K562 (cell line): ENCODE data around the gene CEND1. TPM values are rescaled to one million over a fixed set of nuclear protein-coding genes. Genes with fewer than 3 reads are reported as not detected.
A peak's percentile ranks its signal among the peaks of the same experiment; 100 is the strongest.

Experiments used
- ATAC-seq: fragments of 200-7000 bp; cut with Tn5 transposase; 3 replicates; pipeline ENCODE4 v1.9.1; 2020; ENCODE audit warnings: moderate library complexity
- BruUV-seq: library from RNA; stranded (reverse); fragments of 400-500 nt; replicated peaks from 2 replicates; lab custom pipeline; 2021; lab: Mats Ljungman, UMichigan
- CTCF ChIA-PET: fragments of 300-600 bp; formaldehyde crosslinking; extraction: SDS; loops from one replicate; lab custom pipeline; 2021; ENCODE audit warnings: low intra/inter-chr PET ratio; lab: Yijun Ruan, JAX
- POLR2A ChIA-PET: fragments of 300-600, 350-650 bp; sonication (Branson Sonifier 250); formaldehyde crosslinking; extraction: SDS; loops from one replicate; lab custom pipeline; 2021; ENCODE audit warnings: antibody characterized with exemption, inconsistent platforms; lab: Yijun Ruan, JAX
- DNase-seq, 4 experiments: peaks; one replicate each; pipeline versions ENCODE4 v3.0.0 to v3.0.0-alpha.2; 2011 to 2018; ENCODE audit warnings: low spot score in 3 of 4, mixed read lengths in 3 of 4; ENCODE audit errors: extremely low read depth in 1 of 4
- FAIRE-seq: peaks from 2 replicates; lab custom pipeline; 2011; peaks lifted over from hg19 to GRCh38; lab: Jason Lieb, UNC
- H2AFZ ChIP-seq: 2 replicates; pipeline ENCODE4 v1.6.0; 2011; ENCODE audit warnings: low read depth, low read length, control low read depth, inconsistent platforms
- H3K27ac ChIP-seq: fragments of 200-600 bp; 3 replicates; pipeline ENCODE4 v1.8.0; 2011; ENCODE audit warnings: low read depth, mild to moderate bottlenecking, control low read depth, inconsistent platforms, low read length, moderate library complexity, mixed read lengths; ENCODE audit errors: extremely low read depth
- H3K27me3 ChIP-seq, 2 experiments: fragments of 300-600 bp in 1 of 2; 2 replicates in 1 of 2; 3 replicates in 1 of 2; pipeline versions ENCODE4 v1.6.0 to v1.8.0; 2011; ENCODE audit warnings: inconsistent platforms in 2 of 2, low read length in 2 of 2, mild to moderate bottlenecking in 1 of 2, mixed read lengths in 1 of 2, moderate library complexity in 1 of 2; ENCODE audit not compliant: control insufficient read depth in 2 of 2, insufficient read depth in 2 of 2
- H3K36me3 ChIP-seq: fragments of 300-600 bp; 3 replicates; pipeline ENCODE4 v1.8.0; 2011; ENCODE audit warnings: mild to moderate bottlenecking, low read length, inconsistent platforms; ENCODE audit not compliant: control insufficient read depth, insufficient read depth
- H3K4me1 ChIP-seq, 2 experiments: fragments of 200-600 bp in 1 of 2; replicated peaks in 1 of 2; 2 replicates in 1 of 2; 3 replicates in 1 of 2; pipeline versions ENCODE4 v1.5.1 to v1.8.0; 2011; ENCODE audit warnings: inconsistent platforms in 2 of 2, low read length in 2 of 2, mild to moderate bottlenecking in 1 of 2, mixed read lengths in 1 of 2, moderate library complexity in 1 of 2; ENCODE audit not compliant: control insufficient read depth in 2 of 2, insufficient read depth in 2 of 2
- H3K4me2 ChIP-seq: 2 replicates; pipeline ENCODE4 v1.6.1; 2011; ENCODE audit warnings: low read length, control low read depth, inconsistent platforms, mixed read lengths; ENCODE audit not compliant: insufficient read depth
- H3K4me3 ChIP-seq: fragments of 200-600 bp; sonication (generic), shearing (Covaris generic); 2 replicates; pipeline ENCODE4 v1.5.1; 2016; ENCODE audit warnings: control low read depth, inconsistent platforms
- H3K79me2 ChIP-seq: fragments of 200-600 bp; 3 replicates; pipeline ENCODE4 v1.8.0; 2011; ENCODE audit warnings: low read length, inconsistent platforms; ENCODE audit not compliant: control insufficient read depth, insufficient read depth
- H3K9ac ChIP-seq, 2 experiments: 2 replicates each; pipeline versions ENCODE4 v1.6.0 to v1.6.1; 2011; ENCODE audit warnings: low read depth in 2 of 2, low read length in 2 of 2, control low read depth in 1 of 2, inconsistent platforms in 1 of 2, mild to moderate bottlenecking in 1 of 2, mixed read lengths in 1 of 2; ENCODE audit not compliant: insufficient read depth in 1 of 2
- H3K9me1 ChIP-seq: one replicate; pipeline ENCODE4 v1.6.0; 2011; ENCODE audit warnings: inconsistent platforms, mild to moderate bottlenecking, low read length, moderate library complexity; ENCODE audit not compliant: control insufficient read depth, insufficient read depth
- H3K9me3 ChIP-seq: replicated peaks from 2 replicates; pipeline ENCODE4 v1.5.1; 2011; ENCODE audit warnings: low read depth, low read length, inconsistent platforms; ENCODE audit not compliant: control insufficient read depth, insufficient read depth
- H4K20me1 ChIP-seq: replicated peaks from 2 replicates; pipeline ENCODE4 v1.6.1; 2011; ENCODE audit warnings: low read length, inconsistent platforms, mixed read lengths; ENCODE audit not compliant: control insufficient read depth, insufficient read depth
- CBX3 ChIP-seq, 2 experiments: IDR thresholded peaks; 1 replicate in 1 of 2; 2 replicates in 1 of 2; pipeline ENCODE4 v1.6.1; 2012; ENCODE audit warnings: inconsistent platforms in 2 of 2, low read length in 2 of 2, borderline replicate concordance in 1 of 2, control low read depth in 1 of 2
- CCAR2 ChIP-seq: fragments of 200-400 bp; formaldehyde crosslinking; IDR thresholded peaks from 2 replicates; pipeline ENCODE4 v1.6.1; 2017; ENCODE audit warnings: mild to moderate bottlenecking, low read depth, low read length
- FOXJ2 ChIP-seq: fragments of 200-800 bp; sonication (Bioruptor generic); IDR thresholded peaks from 2 replicates; pipeline ENCODE4 v1.6.1; 2016; ENCODE audit warnings: missing genetic modification characterization, missing compliant biosample characterization
- KDM5B ChIP-seq: fragments of 200-600 bp; sonication (generic); IDR thresholded peaks from 2 replicates; pipeline ENCODE4 v1.6.1; 2012; ENCODE audit warnings: low read depth, mild to moderate bottlenecking, moderate library complexity, low read length, control low read depth, inconsistent platforms; ENCODE audit not compliant: insufficient replicate concordance
- KLF13 ChIP-seq: fragments of 450-650 bp; IDR thresholded peaks from 2 replicates; pipeline ENCODE4 v1.6.1; 2016; ENCODE audit warnings: missing genetic modification characterization, low read depth, mild to moderate bottlenecking, missing compliant biosample characterization, moderate library complexity, borderline replicate concordance
- PHB ChIP-seq: fragments of 250-450 bp; sonication (Bioruptor Pico); IDR thresholded peaks from 2 replicates; pipeline ENCODE4 v1.5.0; 2021
- POLR2G ChIP-seq: fragments of 200-400 bp; formaldehyde crosslinking; IDR thresholded peaks from 2 replicates; pipeline ENCODE4 v1.6.1; 2017; ENCODE audit warnings: low read depth, mild to moderate bottlenecking, antibody characterized with exemption, low read length, moderate library complexity
- ZNF140 ChIP-seq: fragments of 250-450 bp; sonication (Bioruptor Pico); IDR thresholded peaks from 2 replicates; pipeline ENCODE4 v1.8.0; 2021; ENCODE audit warnings: moderate library complexity, mild to moderate bottlenecking, inconsistent platforms
- ZNF274 ChIP-seq: IDR thresholded peaks from 2 replicates; pipeline ENCODE4 v1.6.1; 2011; ENCODE audit warnings: low read depth, mild to moderate bottlenecking, low read length, moderate library complexity, borderline replicate concordance
- ZNF76 ChIP-seq: fragments of 250-450 bp; sonication (Bioruptor Pico); IDR thresholded peaks from 2 replicates; pipeline ENCODE4 v1.4.0; 2020; ENCODE audit warnings: mild to moderate bottlenecking, moderate library complexity, borderline replicate concordance
- WGBS: fragments of 100-300 bp; shearing (Covaris generic); methylation state at CpG from one replicate; pipeline ENCODE4 v1.1.6; 2016; ENCODE audit warnings: low coverage, mixed read lengths; ENCODE audit not compliant: insufficient coverage; ENCODE audit errors: missing lambda C conversion rate; 5-methylcytosine and 5-hydroxymethylcytosine counted together
- in situ Hi-C: fragments of 300-500 bp; cut with MboI; formaldehyde crosslinking; loops from 4 replicates; pipeline ENCODE4 v1.15.0; 2018; ENCODE audit warnings: inconsistent platforms, mixed read lengths
- intact Hi-C: fragments of 100-400 bp; cut with micrococcal nuclease; formaldehyde crosslinking; loops from 2 replicates; pipeline ENCODE4 v1.14.2; 2022
- polyA plus RNA-seq, 8 experiments: library from polyadenylated mRNA; depleted of rRNA in 4 of 8; stranded (reverse) in 5 of 8; unstranded in 3 of 8; fragments of >200 nt; fragmentation: Nextera tagmentation in 2 of 8; fragmentation: Illumina TruSeq in 1 of 8; extraction: Ambion mirVana in 2 of 8; extraction: Trizol in 1 of 8; gene quantifications; 2 replicates each; pipeline versions ENCODE4 v1.2.1 to v1.2.3, GENCODE V29; 2011 to 2014; ENCODE audit warnings: inconsistent platforms in 1 of 8, missing spikeins in 1 of 8
- total RNA-seq, 7 experiments: library from RNA; depleted of rRNA in 6 of 7; stranded (reverse); fragments of >200 nt in 6 of 7; fragmentation: Illumina TruSeq in 2 of 7; extraction: Trizol in 2 of 7; gene quantifications; 2 replicates each; pipeline versions ENCODE4 v1.2.1 to v1.2.3, GENCODE V29; 2011 to 2021; ENCODE audit warnings: low replicate concordance in 1 of 7
- TF ChIP-seq, protein P1 (sequence below), 2 experiments: fragments of 450-650 bp; formaldehyde crosslinking in 1 of 2; IDR thresholded peaks; 2 replicates each; pipeline versions ENCODE4 v1.4.0 to v1.6.1; 2014 to 2020; ENCODE audit warnings: mild to moderate bottlenecking in 2 of 2, borderline replicate concordance in 1 of 2, low read depth in 1 of 2
- TF ChIP-seq, protein P2 (sequence below): IDR thresholded peaks from 3 replicates; pipeline ENCODE4 v1.6.1; 2011; ENCODE audit warnings: borderline replicate concordance, mild to moderate bottlenecking; ENCODE audit not compliant: insufficient read length, insufficient read depth

Gene CEND1
- total and polyA plus RNA-seq, 9 of the 15 experiments (the other 6 are each of a cell fraction or from before 2014, with no cell fraction given), result 0.13 to 0.18 (median 0.16) TPM; not detected in 6

DNA sequence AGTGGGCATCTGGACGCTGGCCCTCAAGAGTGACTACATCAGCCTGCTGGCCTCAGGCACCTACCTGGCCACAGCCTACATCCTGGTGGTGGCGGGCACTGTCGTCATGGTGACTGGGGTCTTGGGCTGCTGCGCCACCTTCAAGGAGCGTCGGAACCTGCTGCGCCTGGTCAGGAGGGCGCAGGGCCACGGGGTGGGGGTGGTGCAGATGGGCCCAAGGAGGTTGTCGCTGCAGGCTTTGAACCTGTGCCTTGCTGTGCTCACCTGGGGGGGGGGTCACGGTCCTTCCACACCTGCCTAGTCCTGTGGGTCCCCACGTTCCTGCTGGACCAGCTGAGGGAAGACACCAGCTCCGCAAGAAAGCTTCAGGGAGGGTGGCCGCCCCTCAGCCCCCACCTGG lies 46.4 kb upstream of the CEND1 start:
- H3K4me1 ChIP-seq, result peaks cover 28 to 89% of the 10 kb centered on the region in 2 experiments; a peak in 4 of 5 replicates
- FAIRE-seq (no peak), ATAC-seq (no peak), DNase-seq (no peak)
- peak overlapping the region in 1 of 2 experiments; percentile 83; a peak in 2 of 4 replicates for H3K9ac ChIP-seq
- in situ Hi-C loops (no loop called here), intact Hi-C loops (no loop called here)
- CTCF ChIA-PET, result no interaction called here
- POLR2A ChIA-PET, result interaction anchor here (1.3 to 1.6 kb wide), 2 partner anchors 13 to 23 kb away, joined by 3 to 5 read pairs; no protein-coding TSS in a partner anchor
- no peak overlapping the region for H3K27ac ChIP-seq
- H3K9me1 ChIP-seq, result peaks cover 6% of the 10 kb centered on the region
- 99% methylated on average over 12 of the region's 14 CpGs for WGBS
- H3K9me3 ChIP-seq, result no peaks in the 10 kb centered on the region
- no peaks in the 10 kb centered on the region for H3K27me3 ChIP-seq
- H3K4me3 ChIP-seq, result no peak overlapping the region
- H3K79me2 ChIP-seq, result peaks cover 73% of the 10 kb centered on the region
- peaks cover 7% of the 10 kb centered on the region for H4K20me1 ChIP-seq
- no peak overlapping the region for H2AFZ ChIP-seq
- peaks cover 64% of the 10 kb centered on the region; the same call in 2 of the 3 replicates for H3K36me3 ChIP-seq
- BruUV-seq, result no TSS peak
- no peak overlapping the region for H3K4me2 ChIP-seq
- TF ChIP-seq ZNF274, result no peak
- TF ChIP-seq, protein P1, sequence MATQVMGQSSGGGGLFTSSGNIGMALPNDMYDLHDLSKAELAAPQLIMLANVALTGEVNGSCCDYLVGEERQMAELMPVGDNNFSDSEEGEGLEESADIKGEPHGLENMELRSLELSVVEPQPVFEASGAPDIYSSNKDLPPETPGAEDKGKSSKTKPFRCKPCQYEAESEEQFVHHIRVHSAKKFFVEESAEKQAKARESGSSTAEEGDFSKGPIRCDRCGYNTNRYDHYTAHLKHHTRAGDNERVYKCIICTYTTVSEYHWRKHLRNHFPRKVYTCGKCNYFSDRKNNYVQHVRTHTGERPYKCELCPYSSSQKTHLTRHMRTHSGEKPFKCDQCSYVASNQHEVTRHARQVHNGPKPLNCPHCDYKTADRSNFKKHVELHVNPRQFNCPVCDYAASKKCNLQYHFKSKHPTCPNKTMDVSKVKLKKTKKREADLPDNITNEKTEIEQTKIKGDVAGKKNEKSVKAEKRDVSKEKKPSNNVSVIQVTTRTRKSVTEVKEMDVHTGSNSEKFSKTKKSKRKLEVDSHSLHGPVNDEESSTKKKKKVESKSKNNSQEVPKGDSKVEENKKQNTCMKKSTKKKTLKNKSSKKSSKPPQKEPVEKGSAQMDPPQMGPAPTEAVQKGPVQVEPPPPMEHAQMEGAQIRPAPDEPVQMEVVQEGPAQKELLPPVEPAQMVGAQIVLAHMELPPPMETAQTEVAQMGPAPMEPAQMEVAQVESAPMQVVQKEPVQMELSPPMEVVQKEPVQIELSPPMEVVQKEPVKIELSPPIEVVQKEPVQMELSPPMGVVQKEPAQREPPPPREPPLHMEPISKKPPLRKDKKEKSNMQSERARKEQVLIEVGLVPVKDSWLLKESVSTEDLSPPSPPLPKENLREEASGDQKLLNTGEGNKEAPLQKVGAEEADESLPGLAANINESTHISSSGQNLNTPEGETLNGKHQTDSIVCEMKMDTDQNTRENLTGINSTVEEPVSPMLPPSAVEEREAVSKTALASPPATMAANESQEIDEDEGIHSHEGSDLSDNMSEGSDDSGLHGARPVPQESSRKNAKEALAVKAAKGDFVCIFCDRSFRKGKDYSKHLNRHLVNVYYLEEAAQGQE (IDR thresholded peaks at IDR 0.05; ENCODE audit: borderline replicate concordance), result no peak
- TF ChIP-seq, protein P1 (CRISPR knock-in tag; IDR thresholded peaks at IDR 0.05; ENCODE audit: low read depth), result no peak
- TF ChIP-seq PHB (CRISPR knock-in tag), result no peak
- no peak for TF ChIP-seq KLF13 (tag)
- no peak for TF ChIP-seq FOXJ2
- TF ChIP-seq KDM5B, result no peak
- TF ChIP-seq CBX3 (IDR thresholded peaks at IDR 0.05; ENCODE audit: borderline replicate concordance in 1 of 2, low read length in 2 of 2), result no peak
- 0 out of 2 replicates have a peak, but pooled peaks have one; percentile 48 for TF ChIP-seq POLR2G
- no peak for TF ChIP-seq ZNF76
- TF ChIP-seq ZNF140, result no peak
- no peak for TF ChIP-seq CCAR2
- TF ChIP-seq, protein P2, sequence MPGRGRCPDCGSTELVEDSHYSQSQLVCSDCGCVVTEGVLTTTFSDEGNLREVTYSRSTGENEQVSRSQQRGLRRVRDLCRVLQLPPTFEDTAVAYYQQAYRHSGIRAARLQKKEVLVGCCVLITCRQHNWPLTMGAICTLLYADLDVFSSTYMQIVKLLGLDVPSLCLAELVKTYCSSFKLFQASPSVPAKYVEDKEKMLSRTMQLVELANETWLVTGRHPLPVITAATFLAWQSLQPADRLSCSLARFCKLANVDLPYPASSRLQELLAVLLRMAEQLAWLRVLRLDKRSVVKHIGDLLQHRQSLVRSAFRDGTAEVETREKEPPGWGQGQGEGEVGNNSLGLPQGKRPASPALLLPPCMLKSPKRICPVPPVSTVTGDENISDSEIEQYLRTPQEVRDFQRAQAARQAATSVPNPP, result no peak
